GM20000 (cell line): ENCODE results near the gene ZSWIM3.
A peak's percentile ranks its signal among the peaks of the same experiment; 100 is the strongest.

Source experiments
- DNase-seq: peaks from one replicate; pipeline ENCODE4 v3.0.0; 2012; ENCODE audit warnings: low spot score
- CTCF ChIP-seq: IDR thresholded peaks from 2 replicates; pipeline ENCODE4 v1.5.1; 2012; ENCODE audit warnings: mild to moderate bottlenecking, control low read depth; ENCODE audit errors: extremely low read depth, missing control alignments

The ZSWIM3 gene

DNA sequence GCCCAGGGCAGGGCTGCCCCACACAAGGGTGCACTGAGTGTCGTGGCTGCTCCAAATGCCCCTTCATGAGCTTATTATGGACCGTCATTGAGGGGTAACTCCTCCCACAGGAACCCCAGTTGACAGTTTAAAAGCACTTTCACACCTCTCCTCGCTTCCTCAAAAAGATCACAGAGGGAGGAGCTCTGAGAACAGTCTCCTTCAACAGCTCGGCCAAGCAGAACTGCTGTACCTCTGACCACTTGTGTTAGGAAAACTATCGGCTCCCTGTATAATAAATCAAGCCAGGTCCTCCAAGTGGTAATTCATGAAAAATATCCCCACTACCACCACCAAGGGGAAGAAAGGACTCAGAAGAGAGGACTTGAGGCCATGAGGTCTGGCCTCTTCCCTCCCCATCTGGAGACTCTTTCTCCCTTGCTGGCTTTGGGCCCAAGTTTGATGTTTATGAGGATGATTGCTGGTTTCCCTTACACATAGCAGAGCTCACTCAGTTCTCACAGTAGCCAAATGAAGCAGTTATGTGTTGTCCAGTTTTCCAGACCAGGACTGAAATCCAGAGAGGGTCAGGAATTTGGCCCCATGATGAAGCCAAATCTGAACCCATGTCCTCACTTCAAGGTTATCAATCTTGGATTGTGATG, 15.1 kb upstream of the ZSWIM3 start:
- peak; percentile 79 for DNase-seq
- TF ChIP-seq CTCF, result no peak

DNA sequence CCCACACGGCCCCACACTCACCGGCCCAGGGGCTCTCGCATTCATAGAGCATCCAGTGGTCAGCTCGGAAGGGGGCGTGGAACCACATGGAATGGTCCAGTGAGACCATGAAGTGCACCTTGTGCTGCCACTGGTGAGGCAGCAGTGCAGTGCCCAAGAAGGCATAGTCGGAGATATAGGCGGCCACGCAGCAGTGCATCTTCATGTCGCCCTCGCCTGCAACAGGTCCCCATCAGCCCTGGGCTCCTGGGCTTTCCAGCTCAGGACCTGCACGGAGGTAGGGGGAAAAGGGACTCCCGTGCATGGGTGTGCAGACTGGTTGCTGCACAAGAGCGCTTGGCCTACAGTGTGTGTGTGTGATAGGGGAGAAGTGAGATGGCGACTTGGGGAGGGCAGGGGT, 13.9 kb upstream of the ZSWIM3 start:
- DNase-seq, result no peak
- no peak for TF ChIP-seq CTCF

GRCh38 chr20:45845452-45845851, 12.0 kb upstream of the ZSWIM3 start:
- no peak for TF ChIP-seq CTCF

GRCh38 chr20:45848421-45848820, 9.0 kb upstream of the ZSWIM3 start:
- DNase-seq, result no peak

More at GRCh38 chr20:45845452-45845851, 12.0 kb upstream of the ZSWIM3 start:
- no peak for DNase-seq

GRCh38 chr20:45848969-45849582, 8.3 kb upstream of the ZSWIM3 start:
- DNase-seq, result no peak
- TF ChIP-seq CTCF, result no peak

More at GRCh38 chr20:45848421-45848820, 9.0 kb upstream of the ZSWIM3 start:
- TF ChIP-seq CTCF, result no peak

DNA sequence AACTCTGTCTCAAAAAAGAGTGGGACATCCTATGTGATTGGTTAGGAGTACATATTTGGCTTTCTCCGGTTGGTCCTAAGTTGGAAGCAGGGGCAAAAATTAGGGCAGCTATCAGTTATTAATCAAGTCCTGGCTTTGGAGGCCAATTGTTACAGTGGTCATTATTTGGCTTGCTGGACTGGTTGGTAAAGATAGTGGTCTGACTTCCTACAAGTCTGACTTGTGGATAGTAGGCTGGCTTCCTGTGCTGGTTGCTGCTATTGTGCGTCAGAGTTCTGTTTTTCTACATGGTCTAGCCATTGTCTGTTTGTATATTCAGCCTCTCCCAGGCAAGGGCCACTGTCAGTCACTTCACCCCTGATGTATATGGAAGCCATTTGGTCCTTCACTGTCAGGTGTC, 7.2 kb upstream of the ZSWIM3 start:
- no peak for DNase-seq
- TF ChIP-seq CTCF, result no peak

DNA sequence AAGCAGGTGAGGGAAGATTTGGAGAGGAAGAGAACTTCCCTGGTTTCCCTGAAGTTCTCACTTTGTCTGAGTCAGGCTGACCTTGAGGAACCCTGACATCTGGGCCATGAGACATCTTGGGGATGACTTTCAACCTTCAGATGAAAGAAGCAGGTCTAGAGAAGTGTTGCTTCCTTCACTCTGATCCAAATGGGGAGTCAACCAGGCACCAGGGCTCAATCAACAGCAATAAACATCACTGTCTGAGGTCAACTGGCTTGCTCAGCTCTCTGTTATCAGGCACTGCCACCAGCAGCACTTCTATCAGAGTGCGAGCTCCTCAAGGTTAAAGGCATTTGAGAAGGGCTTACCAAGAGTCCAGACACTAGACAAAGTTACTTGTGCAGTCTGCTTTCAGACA, 6.5 kb upstream of the ZSWIM3 start:
- no peak for TF ChIP-seq CTCF
- DNase-seq, result no peak
